Occipital lobe (tissue), 2 donors: ENCODE data around the gene PCMT1. TPM values are rescaled to one million over a fixed set of nuclear protein-coding genes. Genes with fewer than 3 reads are reported as not detected.
A peak's percentile ranks its signal among the peaks of the same experiment; 100 is the strongest.
"Not testable (repeated sequence)": the region's sequence is repeated elsewhere in the genome, so short reads cannot be mapped to it uniquely, and the experiment has no call there.

Experiments
- DNase-seq: peaks from one replicate; lab custom pipeline; 2025; lab: John Stamatoyannopoulos, UW
- total RNA-seq: library from RNA; depleted of rRNA; stranded (reverse); fragments of >200 nt; gene quantifications from one replicate; pipeline ENCODE4 v1.2.3, GENCODE V29; 2014

PCMT1 gene
- total RNA-seq, 1 donor from 2014 or later, result 173 TPM

- peak; percentile 58 for DNase-seq
Measured at GRCh38 chr6:149750136-149750609, 632 bp downstream of the PCMT1 start.

- no peak for DNase-seq
Measured at GRCh38 chr6:149751239-149751638, 1.7 kb downstream of the PCMT1 start.

GRCh38 chr6:149751920-149752319, 2.4 kb downstream of the PCMT1 start:
- not testable (repeated sequence) for DNase-seq

- DNase-seq, result no peak
Measured at GRCh38 chr6:149752600-149753373, 3.2 kb downstream of the PCMT1 start.

- DNase-seq, result not testable (repeated sequence)
Measured at GRCh38 chr6:149753374-149753637, 3.8 kb downstream of the PCMT1 start.

DNA sequence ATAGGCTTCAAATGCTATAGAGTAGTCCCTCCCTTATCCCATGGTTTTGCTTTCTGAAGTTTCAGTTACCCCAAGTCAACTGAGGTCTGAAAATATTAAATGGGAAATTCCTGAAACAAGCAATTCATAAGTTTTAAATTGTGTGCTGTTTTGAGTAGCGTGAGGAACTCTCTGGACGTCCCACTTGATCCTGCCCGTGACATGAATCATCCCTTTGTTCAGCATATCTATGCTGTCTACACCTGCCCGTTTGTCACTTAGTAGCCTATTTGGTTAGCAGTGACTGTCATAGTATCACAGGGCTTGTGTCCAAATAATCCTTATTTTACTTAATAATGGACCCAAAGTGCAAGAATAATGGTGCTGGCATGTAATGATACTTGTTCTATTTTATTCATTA, 5.0 kb downstream of the PCMT1 start:
- DNase-seq, result no peak

- DNase-seq, result no peak
Measured at GRCh38 chr6:149755300-149756260, 6.0 kb downstream of the PCMT1 start.

DNA sequence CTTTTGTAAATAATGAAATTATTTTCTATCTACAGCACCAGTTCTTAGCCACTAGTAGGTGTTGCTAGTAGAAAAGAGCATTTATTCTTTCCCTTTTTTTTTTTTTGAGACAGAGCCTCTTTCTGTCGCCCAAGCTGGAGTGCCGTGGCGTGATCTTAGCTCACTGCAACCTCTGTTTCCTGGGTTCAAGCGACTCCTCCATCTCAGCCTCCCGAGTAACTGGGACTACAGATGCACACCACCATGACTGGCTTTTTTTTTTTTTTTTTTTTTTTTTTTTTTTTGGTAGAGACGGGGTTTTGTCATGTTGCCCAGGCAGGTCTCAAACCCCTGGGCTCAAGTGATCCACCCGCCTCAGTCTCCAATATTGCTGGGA, 6.7 kb downstream of the PCMT1 start:
- no peak for DNase-seq

- DNase-seq, result no peak
Measured at GRCh38 chr6:149761438-149761837, 11.9 kb downstream of the PCMT1 start.

DNA sequence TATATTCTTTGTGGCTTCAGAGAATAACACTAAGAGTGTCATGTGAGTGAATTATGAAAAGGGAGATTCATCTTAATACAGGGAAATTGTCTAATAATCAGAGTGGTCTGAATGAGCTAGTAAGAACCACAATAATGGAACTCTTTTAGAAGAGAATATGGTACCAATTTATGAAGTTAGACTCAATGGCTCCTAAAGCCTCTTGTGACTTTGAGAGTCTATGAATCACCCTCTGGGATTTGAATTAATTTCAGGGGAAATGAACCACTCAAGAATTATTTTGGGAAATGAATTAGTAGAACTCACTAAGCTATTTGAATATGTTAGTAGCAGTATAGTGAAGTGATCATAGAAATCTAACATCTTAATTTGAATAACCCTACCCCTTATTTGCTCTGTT, 14.3 kb downstream of the PCMT1 start:
- no peak for DNase-seq

DNA sequence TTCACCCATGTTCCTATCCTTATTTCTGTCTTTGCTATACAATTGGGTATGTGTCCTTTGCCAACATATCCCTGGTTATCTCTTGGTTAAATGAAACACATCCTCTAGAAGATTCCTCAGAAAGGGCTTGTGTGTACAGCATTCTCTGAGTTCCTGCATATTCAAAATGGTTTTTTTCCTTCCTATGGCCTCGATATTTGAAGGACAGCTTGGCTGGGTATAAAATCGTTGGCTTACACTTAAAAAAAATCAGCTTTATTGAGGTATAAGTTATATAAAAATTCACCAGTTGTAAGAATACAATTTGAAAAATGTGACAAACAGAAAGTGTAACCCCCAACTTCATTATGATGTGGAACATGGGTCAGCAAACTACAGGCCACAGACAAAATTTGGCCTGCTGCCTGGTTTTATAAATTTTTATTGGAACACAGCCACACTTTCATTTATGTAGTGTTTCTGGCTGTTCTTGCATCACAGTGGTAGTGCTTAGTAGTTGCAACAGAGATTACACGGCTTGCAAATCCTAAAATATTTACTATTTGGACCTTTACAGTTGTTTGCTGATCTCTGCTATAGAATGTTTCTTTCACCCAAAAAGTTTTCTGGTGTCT, 16.7 kb downstream of the PCMT1 start:
- DNase-seq, result no peak

DNA sequence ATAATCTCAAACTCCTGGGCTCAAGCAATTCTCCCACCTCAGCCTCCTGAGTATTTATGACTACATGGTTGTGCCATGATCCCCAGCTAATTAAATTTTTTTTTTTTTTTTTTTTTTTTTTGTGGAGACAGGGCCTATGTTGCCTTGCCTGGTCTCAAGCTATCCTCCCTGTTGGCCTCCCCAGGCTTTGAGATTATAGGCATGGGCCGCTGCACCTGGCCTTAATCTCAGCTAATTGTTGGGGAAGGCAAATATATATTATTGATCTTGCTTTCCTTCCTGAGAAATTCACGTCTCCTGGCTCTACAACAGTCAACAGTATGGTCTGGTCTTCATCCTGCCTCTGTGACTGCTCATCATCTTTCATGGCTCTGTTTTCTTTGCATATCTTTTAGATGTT, 20.1 kb downstream of the PCMT1 start:
- DNase-seq, result no peak

DNA sequence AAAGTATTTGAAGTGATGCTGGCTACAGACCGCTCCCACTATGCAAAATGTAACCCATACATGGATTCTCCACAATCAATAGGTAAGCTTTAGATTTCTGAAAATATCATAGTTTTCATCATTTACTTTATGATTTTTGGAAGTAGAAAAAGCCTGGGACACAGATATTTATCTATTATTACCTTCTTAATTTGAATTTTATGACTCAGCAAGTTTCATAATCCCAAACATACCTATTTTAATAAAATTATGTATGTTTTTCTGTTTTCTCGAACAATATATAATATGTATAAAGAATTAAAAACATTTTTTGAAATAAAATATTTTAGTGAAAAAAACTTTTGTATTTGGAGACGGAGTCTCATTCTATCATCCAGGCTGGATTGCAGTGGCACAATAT, 21.6 kb downstream of the PCMT1 start:
- no peak for DNase-seq

DNA sequence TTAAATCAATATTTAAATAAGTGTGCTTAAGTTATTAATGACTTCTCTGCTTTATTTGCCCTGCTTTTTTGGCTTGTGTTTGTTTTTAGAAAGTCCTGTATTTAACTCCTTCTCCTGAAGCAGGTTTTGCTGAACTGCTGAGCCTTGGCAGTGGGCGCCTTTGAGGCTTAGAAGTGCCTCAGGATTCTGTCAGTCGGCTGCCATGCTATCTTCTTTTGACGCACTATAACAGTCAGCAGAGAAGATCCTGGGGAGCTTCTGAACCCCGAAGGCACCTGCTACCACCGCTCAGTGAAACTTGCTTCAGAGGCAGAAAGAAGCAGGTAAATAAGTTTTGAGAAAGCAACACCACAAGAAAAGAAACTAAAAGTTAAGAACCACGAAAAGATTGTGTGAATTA, 22.4 kb downstream of the PCMT1 start:
- DNase-seq, result no peak

- DNase-seq, result no peak
Measured at GRCh38 chr6:149777624-149778023, 28.1 kb downstream of the PCMT1 start.

DNA sequence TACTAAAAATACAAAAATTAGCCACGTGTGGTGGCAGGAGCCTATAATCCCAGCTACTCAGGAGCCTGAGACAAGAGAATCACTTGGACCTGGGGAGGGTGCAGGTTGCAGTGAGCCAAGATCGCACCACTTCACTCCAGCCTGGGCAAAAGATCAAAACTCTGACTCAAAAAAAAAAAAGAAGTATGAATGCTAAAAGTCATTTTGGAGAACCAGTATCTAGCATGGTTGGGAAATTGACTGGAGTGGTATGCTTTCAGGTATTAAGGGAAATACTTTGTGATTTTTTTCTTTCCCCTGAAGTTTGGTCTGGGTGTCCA, 30.1 kb downstream of the PCMT1 start:
- no peak for DNase-seq

DNA sequence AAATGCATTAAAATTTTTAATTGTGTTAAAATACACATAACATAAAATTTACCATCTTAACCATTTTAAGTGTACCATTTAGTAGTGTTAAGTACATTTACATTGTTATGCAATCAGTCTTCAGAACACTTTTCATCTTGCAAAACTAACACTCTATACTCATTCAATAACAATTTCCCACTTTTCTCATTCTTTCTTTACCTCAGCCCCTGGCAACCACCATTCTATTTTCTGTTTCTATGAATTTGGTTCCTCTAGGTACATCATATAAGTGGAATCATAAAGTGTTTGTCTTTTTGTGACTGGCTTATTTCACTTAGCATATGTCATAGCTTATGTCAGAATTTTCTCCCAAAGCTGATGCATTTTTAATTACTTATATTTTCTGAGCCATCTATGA, 32.2 kb downstream of the PCMT1 start:
- DNase-seq, result no peak

DNA sequence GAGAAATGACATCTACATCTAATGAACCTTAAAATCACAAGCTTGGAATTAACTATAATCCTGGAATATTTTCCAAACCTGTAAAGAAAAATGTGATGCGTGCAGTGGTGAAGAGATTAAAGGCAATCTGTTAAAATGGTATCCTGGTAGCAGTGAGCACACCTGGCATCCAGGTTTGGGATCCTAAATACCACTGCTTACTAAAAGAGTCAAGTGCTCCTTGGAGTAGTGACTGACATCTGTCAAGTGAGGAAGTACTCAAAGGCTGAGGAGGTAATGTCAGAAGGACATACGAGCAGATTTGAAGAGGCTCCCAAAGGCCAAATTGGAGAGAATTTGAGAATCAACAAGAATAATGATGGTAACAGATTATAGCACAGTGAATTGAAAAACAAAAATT, 32.8 kb downstream of the PCMT1 start:
- DNase-seq, result no peak

- DNase-seq, result no peak
Measured at GRCh38 chr6:149783551-149783950, 34.0 kb downstream of the PCMT1 start.

DNA sequence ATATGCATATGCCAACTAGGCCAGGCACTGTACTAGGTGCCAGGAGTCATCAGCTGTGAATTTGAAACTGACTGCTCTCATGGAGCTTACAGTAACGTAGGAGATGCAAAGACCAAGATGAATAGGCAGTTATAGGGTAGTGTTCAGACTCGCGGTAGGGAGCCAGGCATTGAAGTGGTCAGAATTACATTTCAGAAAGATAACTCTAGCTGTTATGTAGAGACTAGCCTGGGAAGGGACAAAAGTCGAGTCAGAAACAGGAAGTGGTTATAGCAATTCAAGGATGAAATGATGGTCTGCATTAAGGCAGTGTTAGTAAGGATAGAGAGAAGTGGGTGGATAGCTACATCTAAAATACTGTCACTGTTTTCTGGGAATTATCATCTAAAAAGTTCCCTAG, 56.6 kb downstream of the PCMT1 start:
- no peak for DNase-seq

DNA sequence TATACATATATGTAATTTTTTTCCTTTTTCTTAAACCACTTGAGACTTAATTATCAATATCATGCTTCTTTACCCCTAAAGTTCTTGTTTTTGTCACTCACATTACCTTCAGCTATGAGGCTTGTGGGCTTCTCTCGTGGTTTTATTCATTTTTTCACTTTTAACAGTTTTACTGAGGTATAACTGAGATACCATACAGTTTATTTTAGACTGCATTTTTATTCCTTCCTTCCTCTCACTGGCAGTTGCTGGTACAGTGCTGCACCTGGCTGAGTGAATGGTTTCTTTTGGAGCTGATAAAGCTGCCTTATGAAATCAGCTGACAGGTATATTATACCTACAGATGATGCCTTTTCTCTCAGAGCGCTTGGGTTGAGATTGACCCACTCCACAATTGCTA, 60.3 kb downstream of the PCMT1 start:
- DNase-seq, result no peak

DNA sequence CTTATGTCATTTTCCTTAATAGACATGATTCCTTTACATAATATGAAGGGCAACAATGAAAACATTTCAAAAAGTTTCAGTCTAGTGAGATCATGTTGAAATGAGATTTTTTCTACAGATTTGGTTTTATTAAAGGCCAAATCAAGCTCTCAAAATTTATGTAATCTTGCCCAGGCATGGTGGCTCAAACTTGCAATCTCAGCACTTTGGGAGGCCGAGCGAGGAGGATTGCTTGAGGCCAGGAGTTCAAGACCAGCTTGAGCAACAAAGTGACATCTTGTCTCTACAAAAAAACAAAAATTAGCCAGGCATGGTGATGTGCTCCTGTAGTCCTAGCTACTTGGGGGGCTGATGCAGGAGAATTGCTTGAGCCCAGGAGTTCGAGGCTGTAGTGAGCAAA, 63.8 kb downstream of the PCMT1 start:
- no peak for DNase-seq

DNA sequence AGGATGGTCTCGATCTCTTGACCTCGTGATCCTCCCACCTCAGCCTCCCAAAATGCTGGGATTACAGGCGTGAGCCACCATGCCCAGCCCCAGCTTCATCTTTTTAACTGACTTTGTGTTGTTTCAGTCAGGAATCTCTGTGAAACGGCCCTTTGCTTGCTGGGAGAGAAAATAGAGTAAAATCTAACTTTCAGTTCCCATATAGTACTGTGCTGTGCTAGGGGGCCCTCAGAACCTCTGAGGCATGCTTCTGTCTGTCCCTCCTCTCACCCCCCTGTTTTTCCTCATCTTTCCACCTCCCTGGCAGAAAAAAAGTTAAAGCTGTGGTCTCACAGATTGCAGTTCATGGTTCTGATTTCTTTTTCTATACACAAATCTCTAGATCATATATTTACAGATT, 66.2 kb downstream of the PCMT1 start:
- DNase-seq, result no peak
